Fibroblast of lung (primary cell): ENCODE data around the gene EXOC3. TPM values are rescaled to one million over a fixed set of nuclear protein-coding genes. Genes with fewer than 3 reads are reported as not detected.

Source experiments
- DNase-seq, 2 donors: peaks; one replicate each; pipeline versions ENCODE4 v3.0.0 to v3.0.0-alpha.2; 2010; ENCODE audit warnings: low read depth in 2 of 2
- H2AFZ ChIP-seq: 2 replicates; pipeline ENCODE4 v1.5.1; 2012; ENCODE audit warnings: low read length, control low read depth, inconsistent platforms
- H3K27ac ChIP-seq: 2 replicates; pipeline ENCODE4 v1.5.1; 2011; ENCODE audit warnings: low read length, control low read depth; ENCODE audit not compliant: insufficient read depth
- H3K27me3 ChIP-seq: 2 replicates; pipeline ENCODE4 v1.5.1; 2011; ENCODE audit warnings: mild to moderate bottlenecking, low read length; ENCODE audit not compliant: control insufficient read depth, insufficient read depth
- H3K36me3 ChIP-seq: 2 replicates; pipeline ENCODE4 v1.5.1; 2011; ENCODE audit warnings: low read length; ENCODE audit not compliant: control insufficient read depth, insufficient read depth
- H3K4me1 ChIP-seq: 2 replicates; pipeline ENCODE4 v1.5.1; 2011; ENCODE audit warnings: low read length; ENCODE audit not compliant: control insufficient read depth, insufficient read depth; ENCODE audit errors: extremely low read depth
- H3K4me2 ChIP-seq: 2 replicates; pipeline ENCODE4 v1.5.1; 2011; ENCODE audit warnings: low read length, control low read depth; ENCODE audit not compliant: insufficient read depth; ENCODE audit errors: extremely low read depth
- H3K4me3 ChIP-seq, 4 experiments: fragments of 200-600 bp in 1 of 4; sonication (generic) in 1 of 4; replicated peaks in 1 of 4; 2 replicates each; pipeline ENCODE4 v1.5.1; 2011 to 2016; ENCODE audit warnings: low read length in 4 of 4, low read depth in 3 of 4, mild to moderate bottlenecking in 3 of 4, control low read depth in 2 of 4, inconsistent platforms in 1 of 4, mixed read lengths in 1 of 4; ENCODE audit not compliant: insufficient read depth in 1 of 4; ENCODE audit errors: control extremely low read depth in 1 of 4
- H3K79me2 ChIP-seq: 2 replicates; pipeline ENCODE4 v1.5.1; 2012; ENCODE audit warnings: mild to moderate bottlenecking, low read length, inconsistent platforms; ENCODE audit not compliant: control insufficient read depth, insufficient read depth
- H3K9ac ChIP-seq: 2 replicates; pipeline ENCODE4 v1.5.1; 2011; ENCODE audit warnings: mild to moderate bottlenecking, low read length, control low read depth; ENCODE audit not compliant: insufficient read depth
- H3K9me3 ChIP-seq: 2 replicates; pipeline ENCODE4 v1.5.1; 2012; ENCODE audit warnings: low read depth, low read length; ENCODE audit not compliant: control insufficient read depth, insufficient read depth
- H4K20me1 ChIP-seq: 2 replicates; pipeline ENCODE4 v1.5.1; 2011; ENCODE audit warnings: low read length; ENCODE audit not compliant: control insufficient read depth, insufficient read depth; ENCODE audit errors: extremely low read depth
- CTCF ChIP-seq, 2 donors: IDR thresholded peaks in 1 of 2; conservative IDR thresholded peaks in 1 of 2; 1 replicate in 1 of 2; 2 replicates in 1 of 2; pipeline ENCODE4 v1.5.1; 2011 to 2012; ENCODE audit warnings: low read length in 2 of 2, control low read depth in 1 of 2, inconsistent platforms in 1 of 2, low read depth in 1 of 2, mild to moderate bottlenecking in 1 of 2
- EZH2 ChIP-seq: IDR thresholded peaks from 2 replicates; pipeline ENCODE4 v1.5.1; 2012; ENCODE audit warnings: low read length, control low read depth, mild to moderate bottlenecking; ENCODE audit errors: missing control alignments
- polyA plus RNA-seq, 2 donors: library from polyadenylated mRNA; depleted of rRNA in 1 of 2; stranded (reverse) in 1 of 2; unstranded in 1 of 2; fragments of >200 nt; gene quantifications; 2 replicates each; pipeline ENCODE4 v1.2.1, GENCODE V29; 2011 to 2012; ENCODE audit warnings: missing spikeins in 1 of 2
- total RNA-seq: library from RNA; depleted of rRNA; stranded (reverse); fragments of >200 nt; gene quantifications from 2 replicates; pipeline ENCODE4 v1.2.1, GENCODE V29; 2014

EXOC3 gene
- total and polyA plus RNA-seq, 2 donors (not counting 1 experiment from before 2014, with no cell fraction given), result 19.9 to 34.5 TPM

GRCh38 chr5:439636-440035, 3.3 kb upstream of the EXOC3 start:
- no peak overlapping the region for H3K4me2 ChIP-seq
- no peaks in the 10 kb centered on the region for H4K20me1 ChIP-seq
- peaks cover 5% of the 10 kb centered on the region for H3K36me3 ChIP-seq
- H3K4me1 ChIP-seq, result peaks cover 5% of the 10 kb centered on the region
- no peak overlapping the region for H2AFZ ChIP-seq
- H3K4me3 ChIP-seq, result no peak overlapping the region
- no peak for TF ChIP-seq CTCF (conservative IDR thresholded peaks at IDR 0.05 in 1 of 2, IDR thresholded peaks at IDR 0.05 in 1 of 2; ENCODE audit: low read depth in 1 of 2, low read length in 2 of 2)
- no peak for TF ChIP-seq EZH2
- no peaks in the 10 kb centered on the region for H3K27me3 ChIP-seq
- peaks cover 20% of the 10 kb centered on the region for H3K79me2 ChIP-seq
- no peak for DNase-seq
- H3K9me3 ChIP-seq, result no peaks in the 10 kb centered on the region
- no peak overlapping the region for H3K27ac ChIP-seq
- H3K9ac ChIP-seq, result no peak overlapping the region

- Histone ChIP-seq H4K20me1 (no peaks in the 10 kb centered on the region), H3K9ac (no peak overlapping the region), H3K4me3 (no peak overlapping the region), H3K27ac (no peak overlapping the region), H3K36me3 (peaks cover 4% of the 10 kb centered on the region), H3K4me1 (peaks cover 5% of the 10 kb centered on the region), H3K27me3 (no peaks in the 10 kb centered on the region), H3K4me2 (no peak overlapping the region), H3K79me2 (peaks cover 26% of the 10 kb centered on the region), H3K9me3 (no peaks in the 10 kb centered on the region), H2AFZ (no peak overlapping the region)
- TF ChIP-seq EZH2 (no peak), CTCF (conservative IDR thresholded peaks at IDR 0.05 in 1 of 2, IDR thresholded peaks at IDR 0.05 in 1 of 2; ENCODE audit: low read depth in 1 of 2, low read length in 2 of 2) (no peak)
- no peak for DNase-seq
Measured at GRCh38 chr5:440401-441201, 2.4 kb upstream of the EXOC3 start.

- peak overlapping the region; percentile 62 to 100 (median 98) for H3K4me3 ChIP-seq
- peak overlapping the region; percentile 99 for H3K4me2 ChIP-seq
- H2AFZ ChIP-seq, result no peak overlapping the region
- no peak for DNase-seq
- peaks cover 6% of the 10 kb centered on the region for H3K36me3 ChIP-seq
- TF ChIP-seq CTCF (conservative IDR thresholded peaks at IDR 0.05 in 1 of 2, IDR thresholded peaks at IDR 0.05 in 1 of 2; ENCODE audit: low read depth in 1 of 2, low read length in 2 of 2) (no peak), EZH2 (no peak)
- peaks cover 7% of the 10 kb centered on the region for H3K4me1 ChIP-seq
- H3K9me3 ChIP-seq, result no peaks in the 10 kb centered on the region
- H3K27ac ChIP-seq, result peak overlapping the region; percentile 78
- no peak overlapping the region for H3K9ac ChIP-seq
- H3K27me3 ChIP-seq, result no peaks in the 10 kb centered on the region
- H4K20me1 ChIP-seq, result no peaks in the 10 kb centered on the region
- peaks cover 29% of the 10 kb centered on the region for H3K79me2 ChIP-seq
Measured at GRCh38 chr5:441996-442334, 1.0 kb upstream of the EXOC3 start.
